A673 (cell line): ENCODE measurements around the gene MGP.

Source experiments
- EZH2 ChIP-seq: fragments of 200-600 bp; sonication (generic); IDR thresholded peaks from 2 replicates; pipeline ENCODE4 v1.6.1; 2017; ENCODE audit warnings: borderline replicate concordance, low read depth, mild to moderate bottlenecking, mixed read lengths, antibody characterized with exemption, low read length; ENCODE audit not compliant: poor library complexity, severe bottlenecking
- TF ChIP-seq, protein P1 (sequence below): fragments of 300-800, 200-600 bp; sonication (generic); conservative IDR thresholded peaks from 2 replicates; pipeline ENCODE4 v1.5.1; 2017; ENCODE audit warnings: low read depth, mild to moderate bottlenecking, antibody characterized with exemption, low read length, moderate library complexity, mixed read lengths

DNA sequence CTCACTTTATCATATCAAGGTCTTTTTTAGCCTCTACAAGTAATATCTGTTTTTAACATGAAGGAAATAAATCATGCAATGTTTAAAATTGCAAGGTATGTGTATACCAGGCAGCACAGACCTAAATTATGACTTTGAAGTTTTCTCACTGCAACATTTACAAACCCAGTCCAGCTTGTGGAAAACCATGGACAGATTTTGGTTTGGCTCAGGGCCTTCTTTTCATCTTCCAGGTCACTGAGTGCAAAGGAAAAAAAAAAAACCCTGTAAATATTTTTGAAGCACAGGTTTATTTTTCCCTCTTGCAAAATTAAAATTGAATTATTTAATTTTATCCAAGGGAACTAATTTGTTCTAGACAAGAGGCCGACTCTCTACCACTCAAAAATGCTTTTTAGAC lies 13.8 kb downstream of the MGP start:
- TF ChIP-seq, protein P1, sequence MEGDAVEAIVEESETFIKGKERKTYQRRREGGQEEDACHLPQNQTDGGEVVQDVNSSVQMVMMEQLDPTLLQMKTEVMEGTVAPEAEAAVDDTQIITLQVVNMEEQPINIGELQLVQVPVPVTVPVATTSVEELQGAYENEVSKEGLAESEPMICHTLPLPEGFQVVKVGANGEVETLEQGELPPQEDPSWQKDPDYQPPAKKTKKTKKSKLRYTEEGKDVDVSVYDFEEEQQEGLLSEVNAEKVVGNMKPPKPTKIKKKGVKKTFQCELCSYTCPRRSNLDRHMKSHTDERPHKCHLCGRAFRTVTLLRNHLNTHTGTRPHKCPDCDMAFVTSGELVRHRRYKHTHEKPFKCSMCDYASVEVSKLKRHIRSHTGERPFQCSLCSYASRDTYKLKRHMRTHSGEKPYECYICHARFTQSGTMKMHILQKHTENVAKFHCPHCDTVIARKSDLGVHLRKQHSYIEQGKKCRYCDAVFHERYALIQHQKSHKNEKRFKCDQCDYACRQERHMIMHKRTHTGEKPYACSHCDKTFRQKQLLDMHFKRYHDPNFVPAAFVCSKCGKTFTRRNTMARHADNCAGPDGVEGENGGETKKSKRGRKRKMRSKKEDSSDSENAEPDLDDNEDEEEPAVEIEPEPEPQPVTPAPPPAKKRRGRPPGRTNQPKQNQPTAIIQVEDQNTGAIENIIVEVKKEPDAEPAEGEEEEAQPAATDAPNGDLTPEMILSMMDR = no peak
- no peak for TF ChIP-seq EZH2
